NB4 (cell line): ENCODE measurements around the gene LAG3.
A peak's percentile ranks its signal among the peaks of the same experiment; 100 is the strongest.
"Not testable (repeated sequence)": the region's sequence is repeated elsewhere in the genome, so short reads cannot be mapped to it uniquely, and the experiment has no call there.

Source experiments
- DNase-seq: peaks from one replicate; pipeline ENCODE4 v3.0.0; 2010; ENCODE audit warnings: low read depth
- H3K4me3 ChIP-seq: one replicate; pipeline ENCODE4 v1.5.1; 2011; ENCODE audit warnings: mild to moderate bottlenecking, low read depth, low read length, moderate library complexity
- MYC ChIP-seq: IDR thresholded peaks from 2 replicates; pipeline ENCODE4 v1.6.1; 2011; ENCODE audit warnings: low read depth, low read length
- POLR2A ChIP-seq: IDR thresholded peaks from 2 replicates; pipeline ENCODE4 v1.6.1; 2011; ENCODE audit warnings: mild to moderate bottlenecking; ENCODE audit not compliant: insufficient read length; ENCODE audit errors: extremely low read depth
- TF ChIP-seq, protein P1 (sequence below): IDR thresholded peaks from 2 replicates; pipeline ENCODE4 v1.6.1; 2011; ENCODE audit warnings: low read depth, low read length
- TF ChIP-seq, protein P2 (sequence below): IDR thresholded peaks from one replicate; pipeline ENCODE4 v1.5.1; 2012; ENCODE audit warnings: low read depth, low read length

The LAG3 gene

DNA sequence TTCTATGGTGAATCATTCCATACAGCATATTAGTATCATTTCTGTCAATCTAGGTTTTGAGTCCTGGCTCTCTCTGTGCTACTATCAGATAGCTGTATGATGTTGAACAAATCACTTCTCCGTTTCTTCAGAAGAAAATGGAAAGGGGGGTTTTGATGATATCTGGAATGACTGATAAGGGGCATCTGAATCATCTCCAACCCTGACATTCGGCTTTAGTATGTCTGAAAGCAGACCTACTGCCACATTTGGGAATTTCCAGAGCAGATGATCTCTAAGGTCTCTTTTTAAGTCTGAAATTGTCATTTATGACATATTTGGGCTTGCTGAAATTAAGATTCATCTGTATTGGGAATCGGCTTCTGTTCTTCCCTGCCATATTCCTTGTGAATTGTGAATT is 29.5 kb upstream of the LAG3 start:
- DNase-seq, result no peak
- H3K4me3 ChIP-seq, result no peak overlapping the region
- no peak for TF ChIP-seq MYC

DNA sequence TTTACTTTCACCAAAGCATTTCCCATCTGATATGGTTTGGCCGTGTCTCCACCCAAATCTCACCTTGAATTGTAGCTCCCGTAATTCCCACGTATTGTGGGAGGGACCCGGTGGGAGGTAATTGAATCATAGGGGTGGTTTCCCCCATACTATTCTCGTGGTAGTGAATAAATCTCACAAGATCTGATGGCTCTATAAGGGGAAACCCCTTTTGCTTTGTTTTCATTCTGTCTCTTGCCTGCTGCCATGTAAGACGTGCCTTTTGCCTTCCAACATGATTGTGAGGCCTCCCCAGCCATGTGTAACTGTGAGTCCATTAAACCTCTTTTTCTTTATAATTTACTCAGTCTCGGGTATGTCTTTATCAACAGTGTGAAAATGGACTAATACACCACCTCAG is 29.0 kb upstream of the LAG3 start:
- not testable (repeated sequence) for DNase-seq, H3K4me3 ChIP-seq

DNA sequence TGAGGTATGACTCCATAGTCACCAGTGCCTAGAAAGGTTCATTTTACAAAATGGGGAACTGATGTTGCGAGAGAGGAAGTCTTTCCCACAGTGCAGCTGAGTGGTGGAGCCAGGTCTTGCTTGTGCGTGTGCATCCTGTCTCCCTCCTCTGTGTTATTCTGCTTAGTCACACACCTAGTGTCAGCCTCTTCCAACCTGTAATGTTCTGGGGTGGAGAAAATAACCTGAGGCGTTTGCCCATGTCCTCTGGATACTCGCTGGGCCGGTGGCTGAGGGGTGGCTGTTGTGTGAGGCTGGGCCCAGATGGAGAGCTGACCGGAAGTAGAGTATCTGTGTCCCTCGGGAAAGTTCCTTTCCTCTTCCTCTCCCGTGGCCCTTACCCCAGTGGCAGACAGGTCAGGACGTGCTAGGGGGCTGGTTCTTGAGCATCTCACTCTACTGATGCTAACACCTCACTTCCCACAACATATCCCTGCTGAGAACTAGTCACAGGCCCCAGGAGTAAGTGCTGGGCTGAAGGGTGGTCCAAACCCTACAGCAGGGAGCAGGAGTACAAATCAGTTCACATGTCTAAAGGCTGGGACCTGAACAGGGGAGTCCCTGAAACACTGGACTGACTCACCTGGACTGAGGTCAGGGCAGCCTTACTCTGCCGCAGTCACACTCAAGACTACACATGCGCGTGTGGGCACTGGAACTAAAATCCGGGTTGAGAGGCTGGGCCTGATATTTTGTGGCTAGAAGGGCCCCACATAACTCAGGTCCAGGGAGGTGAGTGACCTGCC is 26.4 kb upstream of the LAG3 start:
- peak; percentile 89 for DNase-seq
- H3K4me3 ChIP-seq, result no peak overlapping the region
- TF ChIP-seq POLR2A (no peak), MYC (0 out of 2 replicates have a peak, but pooled peaks have one; percentile 53)
- TF ChIP-seq, protein P1, sequence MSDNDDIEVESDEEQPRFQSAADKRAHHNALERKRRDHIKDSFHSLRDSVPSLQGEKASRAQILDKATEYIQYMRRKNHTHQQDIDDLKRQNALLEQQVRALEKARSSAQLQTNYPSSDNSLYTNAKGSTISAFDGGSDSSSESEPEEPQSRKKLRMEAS, result peak; percentile 52; the same call in 1 of the 2 replicates

DNA sequence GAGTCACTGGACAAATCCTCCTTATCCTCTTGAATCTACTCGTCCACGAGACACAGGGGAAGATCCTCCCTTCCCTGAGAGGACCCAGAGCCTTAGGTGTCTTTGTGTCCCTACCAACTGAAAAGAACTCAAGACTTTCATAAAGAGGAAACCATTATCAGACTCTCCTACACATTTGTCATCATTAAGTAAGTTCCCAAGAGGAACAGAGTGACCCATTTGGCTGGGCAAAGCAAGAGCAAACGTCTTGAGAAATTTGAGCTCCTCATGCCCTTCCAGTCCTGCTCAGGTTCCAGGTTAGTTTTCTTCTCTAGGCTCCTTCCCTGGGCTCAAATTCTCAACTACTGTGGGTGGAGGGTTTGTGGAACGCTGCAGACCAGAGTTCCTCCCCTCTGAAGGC is 25.1 kb upstream of the LAG3 start:
- TF ChIP-seq, protein P1, result no peak
- TF ChIP-seq MYC (no peak), POLR2A (no peak)
- TF ChIP-seq, protein P2, sequence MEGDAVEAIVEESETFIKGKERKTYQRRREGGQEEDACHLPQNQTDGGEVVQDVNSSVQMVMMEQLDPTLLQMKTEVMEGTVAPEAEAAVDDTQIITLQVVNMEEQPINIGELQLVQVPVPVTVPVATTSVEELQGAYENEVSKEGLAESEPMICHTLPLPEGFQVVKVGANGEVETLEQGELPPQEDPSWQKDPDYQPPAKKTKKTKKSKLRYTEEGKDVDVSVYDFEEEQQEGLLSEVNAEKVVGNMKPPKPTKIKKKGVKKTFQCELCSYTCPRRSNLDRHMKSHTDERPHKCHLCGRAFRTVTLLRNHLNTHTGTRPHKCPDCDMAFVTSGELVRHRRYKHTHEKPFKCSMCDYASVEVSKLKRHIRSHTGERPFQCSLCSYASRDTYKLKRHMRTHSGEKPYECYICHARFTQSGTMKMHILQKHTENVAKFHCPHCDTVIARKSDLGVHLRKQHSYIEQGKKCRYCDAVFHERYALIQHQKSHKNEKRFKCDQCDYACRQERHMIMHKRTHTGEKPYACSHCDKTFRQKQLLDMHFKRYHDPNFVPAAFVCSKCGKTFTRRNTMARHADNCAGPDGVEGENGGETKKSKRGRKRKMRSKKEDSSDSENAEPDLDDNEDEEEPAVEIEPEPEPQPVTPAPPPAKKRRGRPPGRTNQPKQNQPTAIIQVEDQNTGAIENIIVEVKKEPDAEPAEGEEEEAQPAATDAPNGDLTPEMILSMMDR, result no peak
- DNase-seq, result peak; percentile 43
- H3K4me3 ChIP-seq, result no peak overlapping the region

DNA sequence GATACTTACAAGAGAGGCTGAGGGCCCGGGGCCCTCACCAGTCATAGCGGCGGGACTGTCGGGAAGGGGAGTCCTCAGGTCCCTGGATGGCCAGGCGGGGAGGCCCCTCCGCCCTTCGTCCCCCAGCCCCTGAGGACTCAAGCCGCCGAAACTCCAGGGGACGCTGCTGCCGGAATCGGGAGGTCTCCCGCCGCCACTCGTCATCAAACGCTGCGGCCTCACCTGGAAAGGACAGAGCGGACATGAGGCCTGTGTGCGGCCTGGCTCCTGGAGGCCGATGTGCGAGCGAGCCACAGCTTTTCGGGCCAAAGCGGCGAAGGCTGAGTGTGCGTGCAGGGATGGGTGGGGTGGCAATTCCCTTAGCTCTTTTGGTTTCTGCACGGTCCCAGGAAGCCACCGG is 23.6 kb upstream of the LAG3 start:
- TF ChIP-seq POLR2A (no peak), MYC (no peak)
- TF ChIP-seq, protein P2, result no peak
- TF ChIP-seq, protein P1, result no peak
- no peak overlapping the region for H3K4me3 ChIP-seq
- no peak for DNase-seq

DNA sequence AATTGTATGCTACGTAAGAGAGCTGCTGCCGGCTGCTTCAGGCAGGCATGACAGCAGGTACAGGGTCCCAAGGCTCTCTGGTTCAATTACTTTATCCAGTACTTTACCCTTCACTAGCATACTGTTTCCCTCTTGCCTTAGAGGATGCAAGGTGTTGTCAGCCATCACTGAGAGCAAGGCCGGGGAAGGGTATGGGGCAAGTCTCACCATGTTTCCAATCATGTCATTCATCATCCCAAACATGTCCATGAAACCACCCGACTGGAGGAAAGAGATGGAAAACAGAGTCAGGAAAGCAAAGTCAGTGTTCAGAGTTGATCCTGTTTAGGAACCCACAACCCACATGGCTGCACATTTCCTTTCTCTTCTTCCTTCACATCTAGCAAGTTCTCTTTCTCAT is 21.8 kb upstream of the LAG3 start:
- no peak overlapping the region for H3K4me3 ChIP-seq
- no peak for DNase-seq
- TF ChIP-seq, protein P2, result no peak
- TF ChIP-seq, protein P1, result no peak
- TF ChIP-seq MYC, result no peak
- TF ChIP-seq POLR2A, result no peak

DNA sequence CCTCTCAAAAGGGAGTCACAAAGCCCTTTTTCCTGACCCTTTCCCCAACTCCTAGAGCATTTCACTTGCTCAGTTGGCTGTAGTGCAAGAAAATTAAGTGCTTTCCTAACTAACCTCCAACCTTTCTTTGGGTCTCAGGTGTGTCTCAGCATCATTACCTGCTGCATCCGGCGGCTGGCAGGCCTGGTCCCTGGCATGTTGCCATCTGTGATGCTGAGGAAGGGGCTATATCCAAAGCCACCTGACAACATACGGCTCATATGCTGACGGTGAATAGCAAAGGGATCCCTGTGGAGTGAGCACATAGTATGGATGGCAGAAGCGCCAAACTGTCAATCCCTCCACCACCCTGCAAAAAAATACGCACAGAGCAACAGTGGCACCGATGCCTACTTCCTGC is 20.6 kb upstream of the LAG3 start:
- no peak for DNase-seq

DNA sequence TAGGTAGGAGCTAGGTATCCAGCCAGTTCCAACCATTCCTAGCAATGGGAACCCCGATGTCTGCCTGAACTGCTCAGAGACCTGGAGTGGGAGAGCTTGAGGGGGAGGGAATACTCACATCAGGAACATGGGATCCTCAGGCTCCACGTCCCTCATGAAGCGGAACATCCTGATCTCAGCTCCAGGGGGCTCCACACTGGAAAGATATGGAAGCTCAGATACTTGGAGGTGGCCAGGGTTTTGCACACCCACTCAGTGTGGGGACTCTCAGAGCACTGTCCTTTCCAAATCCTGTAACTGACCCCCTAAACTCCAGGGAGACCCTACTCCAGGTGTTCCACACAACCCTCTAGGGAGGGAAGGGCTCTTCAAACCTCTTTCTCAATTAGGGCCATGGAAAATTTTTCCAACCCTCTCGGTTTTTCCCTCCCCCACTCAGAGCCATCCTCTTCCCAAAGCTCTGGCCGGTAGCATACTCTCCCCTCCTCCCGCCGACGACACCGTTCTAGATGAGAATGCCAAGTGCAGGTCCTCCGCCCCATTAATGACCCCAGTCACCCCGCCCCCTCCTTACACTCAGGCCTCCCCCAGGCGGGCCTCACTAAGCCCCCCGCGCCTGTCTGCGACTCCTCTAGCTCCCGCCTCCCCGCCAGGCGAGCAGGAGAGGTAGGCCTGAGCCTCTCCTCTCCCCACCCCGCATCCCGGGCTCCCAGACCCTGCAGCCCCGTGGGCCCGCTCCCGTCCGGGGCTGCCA is 20.0 kb upstream of the LAG3 start:
- H3K4me3 ChIP-seq, result peak overlapping the region; percentile 83
- TF ChIP-seq, protein P1, result no peak
- TF ChIP-seq POLR2A, result no peak
- TF ChIP-seq, protein P2, result no peak
- no peak for TF ChIP-seq MYC
- peak; percentile 60 for DNase-seq

More for the DNA sequence above, 20.6 kb upstream of the LAG3 start:
- no peak for TF ChIP-seq MYC
- H3K4me3 ChIP-seq, result peak overlapping the region; percentile 83
